GM03348 (cell line): ENCODE data around the gene TAF7.
"Not testable (repeated sequence)": the region's sequence is repeated elsewhere in the genome, so short reads cannot be mapped to it uniquely, and the experiment has no call there.

Source experiments
- DNase-seq: peaks from one replicate; pipeline ENCODE4 v3.0.0; 2012; ENCODE audit warnings: low spot score

The TAF7 gene

GRCh38 chr5:141338538-141339306 is 18.1 kb upstream of the TAF7 start, which contains the start of gene PCDHGA2:
TSS of gene PCDHGA2 (plus strand) at chr5:141338760.
- peak; percentile 67 for DNase-seq

- DNase-seq = not testable (repeated sequence)
Observed at GRCh38 chr5:141332571-141332970, 12.0 kb upstream of the TAF7 start.

GRCh38 chr5:141330299-141331080 is 9.9 kb upstream of the TAF7 start, which contains the start of gene PCDHGA1:
TSS of gene PCDHGA1 (plus strand) at chr5:141330514.
- peak; percentile 78 for DNase-seq

GRCh38 chr5:141328231-141328630 is 7.6 kb upstream of the TAF7 start:
- no peak for DNase-seq

GRCh38 chr5:141326088-141326854 is 5.7 kb upstream of the TAF7 start:
- DNase-seq = peak; percentile 82

GRCh38 chr5:141322261-141322660 is 1.7 kb upstream of the TAF7 start:
- DNase-seq = no peak

- no peak for DNase-seq
Observed at GRCh38 chr5:141319699-141320098, 885 bp downstream of the TAF7 start.

GRCh38 chr5:141319202-141319601 is 1.4 kb downstream of the TAF7 start:
- no peak for DNase-seq

- not testable (repeated sequence) for DNase-seq
Observed at GRCh38 chr5:141316963-141317362, 3.6 kb downstream of the TAF7 start.

- no peak for DNase-seq
Observed at GRCh38 chr5:141313711-141314110, 6.9 kb downstream of the TAF7 start.

GRCh38 chr5:141306630-141307029 is 14.0 kb downstream of the TAF7 start:
- no peak for DNase-seq

- DNase-seq = no peak
Observed at GRCh38 chr5:141303756-141304155, 16.8 kb downstream of the TAF7 start, which contains the start of gene SLC25A2. TSS of gene SLC25A2 (minus strand) at chr5:141304049. CDS start at chr5:141303865, 184 bp downstream.

GRCh38 chr5:141298376-141298775 is 22.2 kb downstream of the TAF7 start:
- DNase-seq = no peak

- DNase-seq = no peak
Observed at GRCh38 chr5:141272906-141273305, 47.7 kb downstream of the TAF7 start.

- DNase-seq = no peak
Observed at GRCh38 chr5:141269195-141269594, 51.4 kb downstream of the TAF7 start.
